ENCODE results near the gene CRADD. TPM values are rescaled to one million over a fixed set of nuclear protein-coding genes. Genes with fewer than 3 reads are reported as not detected.

CRADD gene
- total RNA-seq, 1 experiment from 2014 or later, result 18.3 TPM

DNA sequence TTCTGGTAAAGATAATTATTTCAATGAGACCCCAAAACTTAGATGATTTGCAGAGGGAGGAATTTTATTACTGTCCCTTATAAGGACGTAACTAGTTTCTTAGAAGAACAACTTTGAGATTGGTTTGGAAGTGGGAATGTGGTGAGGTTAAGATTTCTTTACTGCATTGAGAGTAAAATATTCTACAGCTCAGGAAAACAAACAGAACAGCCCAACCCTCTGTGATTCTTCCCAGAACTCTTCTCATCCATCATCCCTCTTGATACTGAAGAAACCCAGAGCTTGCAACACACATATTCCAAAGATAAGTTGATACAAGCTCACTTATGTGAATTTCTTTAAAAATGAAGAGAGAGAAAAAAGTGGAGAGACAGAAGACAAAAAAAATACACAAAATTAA is 234.2 kb downstream of the CRADD start:
- Histone ChIP-seq H3K4me3 (ENCODE audit: low read length) (no peak overlapping the region), H3K9me3 (ENCODE audit: low read length) (no peaks in the 10 kb centered on the region), H3K9ac (ENCODE audit: low read length) (no peak overlapping the region), H3K9me2 (replicated peaks; ENCODE audit: insufficient read depth, low read length) (no peaks in the 10 kb centered on the region), H3K4me2 (ENCODE audit: low read depth, low read length, poor library complexity, severe bottlenecking) (no peak overlapping the region), H2AFZ (ENCODE audit: low read length) (no peak overlapping the region), H3K79me2 (ENCODE audit: low read length) (no peaks in the 10 kb centered on the region), H3K4me1 (ENCODE audit: low read length) (peaks cover 8% of the 10 kb centered on the region), H3K27ac (ENCODE audit: low read length) (no peak overlapping the region), H3K36me3 (ENCODE audit: insufficient read depth, low read length) (no peaks in the 10 kb centered on the region), H3K27me3 (ENCODE audit: low read length) (no peaks in the 10 kb centered on the region), H4K20me1 (ENCODE audit: insufficient read depth, low read depth, low read length) (no peaks in the 10 kb centered on the region)
- no peak for DNase-seq

DNA sequence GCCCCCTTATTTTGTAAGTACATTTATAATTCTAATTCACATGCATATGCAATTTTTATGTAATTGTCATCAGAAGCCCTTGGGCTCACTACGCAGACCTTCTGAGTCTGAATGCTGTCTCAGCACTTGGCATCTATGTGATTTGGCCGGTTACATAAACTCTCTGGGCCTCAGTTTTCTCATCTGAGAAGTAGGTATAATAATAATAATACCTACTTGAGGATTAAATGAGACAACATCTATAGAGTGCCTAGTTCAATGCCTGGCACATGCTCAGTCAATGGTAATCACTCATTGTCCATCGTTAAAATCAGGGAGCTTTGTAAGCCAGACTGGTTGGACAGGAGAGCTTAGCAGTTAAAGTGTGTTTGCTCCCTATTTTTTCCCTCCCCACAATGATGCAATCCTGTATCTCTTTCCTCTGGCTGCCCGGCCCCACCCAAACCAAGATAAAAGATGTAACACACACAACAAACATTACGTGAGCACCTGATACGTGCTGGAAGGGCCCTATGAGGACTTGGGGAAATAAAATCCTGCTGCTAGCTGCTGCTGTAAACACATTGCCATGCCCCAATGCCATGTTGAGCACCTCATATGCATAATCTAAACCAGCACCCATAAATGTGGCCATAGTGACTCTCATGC is 235.0 kb downstream of the CRADD start:
- DNase-seq, result no peak
- Histone ChIP-seq H3K27me3 (ENCODE audit: low read length) (no peaks in the 10 kb centered on the region), H4K20me1 (ENCODE audit: insufficient read depth, low read depth, low read length) (no peaks in the 10 kb centered on the region), H3K79me2 (ENCODE audit: low read length) (no peaks in the 10 kb centered on the region), H2AFZ (ENCODE audit: low read length) (no peak overlapping the region), H3K4me2 (ENCODE audit: low read depth, low read length, poor library complexity, severe bottlenecking) (no peak overlapping the region), H3K27ac (ENCODE audit: low read length) (no peak overlapping the region), H3K4me3 (ENCODE audit: low read length) (no peak overlapping the region), H3K9me3 (ENCODE audit: low read length) (no peaks in the 10 kb centered on the region), H3K9ac (ENCODE audit: low read length) (no peak overlapping the region), H3K36me3 (ENCODE audit: insufficient read depth, low read length) (no peaks in the 10 kb centered on the region), H3K9me2 (replicated peaks; ENCODE audit: insufficient read depth, low read length) (no peaks in the 10 kb centered on the region), H3K4me1 (ENCODE audit: low read length) (peaks cover 3% of the 10 kb centered on the region)

DNA sequence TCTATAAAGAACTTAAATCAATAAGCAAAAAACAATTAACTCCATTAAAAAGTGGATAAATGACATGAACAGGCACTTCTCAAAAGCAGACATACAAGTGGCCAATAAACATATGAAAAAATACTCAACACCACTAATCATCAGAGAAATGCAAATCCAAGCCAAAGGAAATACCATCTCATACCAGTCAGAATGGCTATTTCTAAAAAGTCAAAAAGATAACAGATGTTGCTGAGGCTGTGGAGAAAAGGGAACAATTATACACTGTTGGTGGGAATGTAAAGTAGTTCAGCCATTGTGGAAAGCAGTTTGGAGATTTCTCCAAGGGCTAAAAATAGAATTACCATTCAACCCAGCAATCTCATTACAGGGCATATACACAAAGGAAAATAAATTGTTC is 236.7 kb downstream of the CRADD start:
- no peaks in the 10 kb centered on the region for H3K4me1 ChIP-seq (ENCODE audit: low read length)
- H2AFZ ChIP-seq (ENCODE audit: low read length), result no peak overlapping the region
- no peak overlapping the region for H3K27ac ChIP-seq (ENCODE audit: low read length)
- no peak overlapping the region for H3K4me2 ChIP-seq (ENCODE audit: low read depth, low read length, poor library complexity, severe bottlenecking)
- H3K9me3 ChIP-seq (ENCODE audit: low read length), result no peaks in the 10 kb centered on the region
- no peaks in the 10 kb centered on the region for H3K79me2 ChIP-seq (ENCODE audit: low read length)
- H3K9me2 ChIP-seq (replicated peaks; ENCODE audit: insufficient read depth, low read length), result no peaks in the 10 kb centered on the region; the same call in 1 of the 2 replicates
- no peaks in the 10 kb centered on the region for H3K27me3 ChIP-seq (ENCODE audit: low read length)
- H3K36me3 ChIP-seq (ENCODE audit: insufficient read depth, low read length), result no peaks in the 10 kb centered on the region
- H4K20me1 ChIP-seq (ENCODE audit: insufficient read depth, low read depth, low read length), result no peaks in the 10 kb centered on the region
- no peak for DNase-seq
- no peak overlapping the region for H3K4me3 ChIP-seq (ENCODE audit: low read length)
- H3K9ac ChIP-seq (ENCODE audit: low read length), result no peak overlapping the region

DNA sequence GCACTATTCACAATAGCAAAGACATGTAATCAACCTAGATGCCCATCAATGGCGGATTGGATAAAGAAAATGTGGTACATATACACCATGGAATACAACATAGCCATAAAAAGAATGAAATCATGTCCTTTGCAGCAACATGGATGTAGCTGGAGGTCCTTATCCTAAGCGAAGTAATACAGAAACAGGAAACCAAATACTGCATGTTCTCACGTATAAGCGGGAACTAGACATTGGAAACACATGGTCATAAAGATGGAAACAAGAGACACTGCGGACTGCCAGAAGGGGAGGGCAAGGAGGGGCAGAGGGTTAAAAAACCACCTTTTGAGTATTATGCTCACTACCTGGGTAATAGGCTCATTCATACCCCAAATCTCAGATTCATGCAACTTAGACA is 237.1 kb downstream of the CRADD start:
- DNase-seq, result no peak
- H3K9me2 ChIP-seq (replicated peaks; ENCODE audit: insufficient read depth, low read length), result no peaks in the 10 kb centered on the region; the same call in 1 of the 2 replicates
- H3K9ac ChIP-seq (ENCODE audit: low read length), result no peak overlapping the region
- H3K27ac ChIP-seq (ENCODE audit: low read length), result no peak overlapping the region
- H3K9me3 ChIP-seq (ENCODE audit: low read length), result no peaks in the 10 kb centered on the region
- no peak overlapping the region for H3K4me3 ChIP-seq (ENCODE audit: low read length)
- no peak overlapping the region for H3K4me2 ChIP-seq (ENCODE audit: low read depth, low read length, poor library complexity, severe bottlenecking)
- H4K20me1 ChIP-seq (ENCODE audit: insufficient read depth, low read depth, low read length), result no peaks in the 10 kb centered on the region
- H3K79me2 ChIP-seq (ENCODE audit: low read length), result no peaks in the 10 kb centered on the region
- H3K27me3 ChIP-seq (ENCODE audit: low read length), result no peaks in the 10 kb centered on the region
- H3K36me3 ChIP-seq (ENCODE audit: insufficient read depth, low read length), result no peaks in the 10 kb centered on the region
- no peak overlapping the region for H2AFZ ChIP-seq (ENCODE audit: low read length)
- no peaks in the 10 kb centered on the region for H3K4me1 ChIP-seq (ENCODE audit: low read length)

DNA sequence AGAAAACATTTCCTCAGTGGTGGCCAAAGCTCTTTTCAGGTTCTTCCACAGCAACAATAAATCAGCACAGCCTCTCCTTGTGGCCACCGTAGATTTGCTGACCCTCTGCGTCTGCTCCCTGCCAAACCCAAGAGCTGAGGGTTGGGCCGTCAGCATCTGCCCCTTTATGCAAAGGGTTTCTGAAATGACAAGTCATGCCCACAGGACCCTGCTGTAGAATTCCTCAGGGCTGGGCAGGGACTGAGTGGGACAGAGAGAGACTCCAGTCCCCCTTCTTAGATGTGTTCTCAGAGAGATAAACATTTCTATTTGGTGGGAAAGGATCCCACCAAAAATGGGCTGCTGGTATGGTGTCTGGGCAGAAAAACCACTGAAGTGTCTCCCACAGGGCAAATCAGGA is 238.2 kb downstream of the CRADD start:
- Histone ChIP-seq H3K4me2 (ENCODE audit: low read depth, low read length, poor library complexity, severe bottlenecking) (no peak overlapping the region), H3K27ac (ENCODE audit: low read length) (no peak overlapping the region), H3K79me2 (ENCODE audit: low read length) (no peaks in the 10 kb centered on the region), H2AFZ (ENCODE audit: low read length) (no peak overlapping the region; the same call in 1 of the 2 replicates), H3K4me3 (ENCODE audit: low read length) (no peak overlapping the region), H3K9me2 (replicated peaks; ENCODE audit: insufficient read depth, low read length) (no peaks in the 10 kb centered on the region; the same call in 1 of the 2 replicates), H3K36me3 (ENCODE audit: insufficient read depth, low read length) (no peaks in the 10 kb centered on the region), H3K27me3 (ENCODE audit: low read length) (no peaks in the 10 kb centered on the region), H4K20me1 (ENCODE audit: insufficient read depth, low read depth, low read length) (no peaks in the 10 kb centered on the region), H3K9me3 (ENCODE audit: low read length) (no peaks in the 10 kb centered on the region), H3K4me1 (ENCODE audit: low read length) (no peaks in the 10 kb centered on the region), H3K9ac (ENCODE audit: low read length) (no peak overlapping the region)
- DNase-seq, result no peak

DNA sequence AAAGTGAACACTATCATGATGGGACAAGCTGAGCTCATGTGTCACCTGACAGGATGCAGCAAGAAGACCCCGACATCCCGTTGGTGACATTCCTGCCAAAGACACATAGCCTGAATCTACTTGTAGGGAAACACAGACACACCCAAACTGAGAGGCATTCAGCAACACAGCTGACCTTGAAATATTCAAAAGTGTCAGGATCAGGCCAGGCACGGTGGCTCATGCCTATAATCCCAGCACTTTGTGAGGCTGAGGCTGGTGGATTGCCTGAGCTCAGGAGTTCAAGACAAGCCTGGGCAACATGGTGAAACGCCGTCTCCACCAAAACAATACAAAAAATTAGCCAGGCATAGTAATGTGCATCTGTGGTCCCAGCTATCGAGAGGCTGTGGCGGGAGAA is 239.2 kb downstream of the CRADD start:
- Histone ChIP-seq H3K9me2 (replicated peaks; ENCODE audit: insufficient read depth, low read length) (no peaks in the 10 kb centered on the region; the same call in 1 of the 2 replicates), H3K4me1 (ENCODE audit: low read length) (no peaks in the 10 kb centered on the region), H3K27ac (ENCODE audit: low read length) (no peak overlapping the region), H3K27me3 (ENCODE audit: low read length) (no peaks in the 10 kb centered on the region), H2AFZ (ENCODE audit: low read length) (no peak overlapping the region), H3K79me2 (ENCODE audit: low read length) (no peaks in the 10 kb centered on the region), H3K4me3 (ENCODE audit: low read length) (no peak overlapping the region), H4K20me1 (ENCODE audit: insufficient read depth, low read depth, low read length) (no peaks in the 10 kb centered on the region), H3K9ac (ENCODE audit: low read length) (no peak overlapping the region), H3K4me2 (ENCODE audit: low read depth, low read length, poor library complexity, severe bottlenecking) (no peak overlapping the region), H3K36me3 (ENCODE audit: insufficient read depth, low read length) (no peaks in the 10 kb centered on the region), H3K9me3 (ENCODE audit: low read length) (no peaks in the 10 kb centered on the region)
- DNase-seq, result no peak

DNA sequence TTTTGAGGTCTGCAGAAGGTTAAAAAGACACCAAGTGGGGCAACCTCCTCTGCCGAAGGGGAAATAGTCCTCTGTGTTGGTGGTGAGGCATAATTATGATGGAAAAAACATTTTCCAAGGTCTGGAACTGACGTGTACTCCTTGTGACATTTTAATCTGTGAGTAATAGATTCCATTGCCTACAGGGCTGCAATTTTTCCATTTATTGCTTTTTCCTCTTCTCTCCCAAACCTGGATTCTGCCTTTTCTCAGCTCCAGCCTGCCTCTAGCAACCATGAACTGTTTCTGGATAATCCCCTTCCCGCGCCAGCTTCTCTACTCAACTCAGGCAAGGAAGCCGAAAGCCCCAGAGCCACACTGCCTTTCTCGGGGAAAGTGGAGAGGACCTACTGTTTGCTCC is 241.1 kb downstream of the CRADD start:
- no peak overlapping the region for H2AFZ ChIP-seq (ENCODE audit: low read length)
- DNase-seq, result no peak
- no peaks in the 10 kb centered on the region for H3K4me1 ChIP-seq (ENCODE audit: low read length)
- no peaks in the 10 kb centered on the region for H3K27me3 ChIP-seq (ENCODE audit: low read length)
- H3K9ac ChIP-seq (ENCODE audit: low read length), result no peak overlapping the region
- H3K9me2 ChIP-seq (replicated peaks; ENCODE audit: insufficient read depth, low read length), result no peaks in the 10 kb centered on the region; the same call in 1 of the 2 replicates
- no peaks in the 10 kb centered on the region for H3K79me2 ChIP-seq (ENCODE audit: low read length)
- H3K9me3 ChIP-seq (ENCODE audit: low read length), result no peaks in the 10 kb centered on the region
- no peak overlapping the region for H3K4me2 ChIP-seq (ENCODE audit: low read depth, low read length, poor library complexity, severe bottlenecking)
- no peak overlapping the region for H3K27ac ChIP-seq (ENCODE audit: low read length)
- no peak overlapping the region for H3K4me3 ChIP-seq (ENCODE audit: low read length)
- H3K36me3 ChIP-seq (ENCODE audit: insufficient read depth, low read length), result no peaks in the 10 kb centered on the region
- H4K20me1 ChIP-seq (ENCODE audit: insufficient read depth, low read depth, low read length), result no peaks in the 10 kb centered on the region

DNA sequence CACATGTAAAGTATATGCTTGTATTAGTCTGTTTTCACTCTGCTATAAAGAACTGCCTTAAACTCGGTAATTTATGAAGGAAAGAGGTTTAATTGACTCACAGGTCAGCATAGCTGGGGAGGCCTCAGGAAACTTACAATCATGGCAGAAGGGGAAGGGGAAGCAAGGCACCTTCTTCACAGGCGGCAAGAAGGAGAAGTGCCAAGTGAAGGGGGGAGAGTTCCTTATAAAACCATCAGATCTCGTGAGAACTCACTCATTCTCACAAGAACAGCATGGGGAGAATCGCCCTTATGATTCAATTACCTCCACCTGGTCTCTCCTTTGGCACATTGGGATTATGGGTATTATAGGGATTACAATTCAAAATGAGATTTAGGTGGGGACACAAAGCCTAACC is 241.7 kb downstream of the CRADD start:
- Histone ChIP-seq H3K27me3 (ENCODE audit: low read length) (no peaks in the 10 kb centered on the region), H3K9me2 (replicated peaks; ENCODE audit: insufficient read depth, low read length) (no peaks in the 10 kb centered on the region; the same call in 1 of the 2 replicates), H3K9me3 (ENCODE audit: low read length) (no peaks in the 10 kb centered on the region), H3K4me1 (ENCODE audit: low read length) (no peaks in the 10 kb centered on the region), H2AFZ (ENCODE audit: low read length) (no peak overlapping the region), H3K27ac (ENCODE audit: low read length) (no peak overlapping the region), H3K4me2 (ENCODE audit: low read depth, low read length, poor library complexity, severe bottlenecking) (no peak overlapping the region), H3K9ac (ENCODE audit: low read length) (no peak overlapping the region), H3K36me3 (ENCODE audit: insufficient read depth, low read length) (no peaks in the 10 kb centered on the region), H4K20me1 (ENCODE audit: insufficient read depth, low read depth, low read length) (no peaks in the 10 kb centered on the region), H3K4me3 (ENCODE audit: low read length) (no peak overlapping the region), H3K79me2 (ENCODE audit: low read length) (no peaks in the 10 kb centered on the region)
- DNase-seq, result no peak

Measured in Karpas-422 (cell line).